Choroid plexus epithelial cell (primary cell): ENCODE data around the gene ZFP92.

Experiments
- DNase-seq: peaks from one replicate; pipeline ENCODE4 v3.0.0-alpha.2; 2010; ENCODE audit warnings: low read depth
- H3K4me3 ChIP-seq: 2 replicates; pipeline ENCODE4 v1.5.1; 2011; ENCODE audit warnings: low read depth, mild to moderate bottlenecking, control low read depth, low read length, moderate library complexity
- TF ChIP-seq, protein P1 (sequence below): conservative IDR thresholded peaks from 2 replicates; pipeline ENCODE4 v1.5.1; 2011; ENCODE audit warnings: low read depth, mild to moderate bottlenecking, control low read depth, inconsistent platforms, low read length, moderate library complexity

ZFP92 gene

DNA sequence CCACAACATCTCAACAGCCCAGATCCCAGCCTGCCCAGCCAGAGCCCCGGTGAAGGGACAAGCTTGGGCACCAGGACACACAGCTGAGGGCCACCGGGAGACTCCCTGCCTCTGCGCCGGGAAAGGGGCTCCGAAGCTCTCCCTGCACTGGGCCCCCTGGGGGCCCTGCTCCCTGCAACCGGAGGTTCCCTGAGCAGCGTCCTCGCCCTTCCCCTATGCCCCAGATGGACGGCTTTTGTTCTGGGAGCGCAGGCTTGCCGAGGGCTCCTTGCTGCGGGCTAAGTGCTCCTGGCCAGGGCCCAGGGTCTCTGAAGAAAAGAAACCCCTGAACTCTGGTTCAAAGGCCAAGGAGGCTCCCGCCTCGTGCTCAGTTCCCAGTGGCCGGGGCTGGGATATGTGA lies 899 bp upstream of the ZFP92 start:
- no peak overlapping the region for H3K4me3 ChIP-seq
- TF ChIP-seq, protein P1, sequence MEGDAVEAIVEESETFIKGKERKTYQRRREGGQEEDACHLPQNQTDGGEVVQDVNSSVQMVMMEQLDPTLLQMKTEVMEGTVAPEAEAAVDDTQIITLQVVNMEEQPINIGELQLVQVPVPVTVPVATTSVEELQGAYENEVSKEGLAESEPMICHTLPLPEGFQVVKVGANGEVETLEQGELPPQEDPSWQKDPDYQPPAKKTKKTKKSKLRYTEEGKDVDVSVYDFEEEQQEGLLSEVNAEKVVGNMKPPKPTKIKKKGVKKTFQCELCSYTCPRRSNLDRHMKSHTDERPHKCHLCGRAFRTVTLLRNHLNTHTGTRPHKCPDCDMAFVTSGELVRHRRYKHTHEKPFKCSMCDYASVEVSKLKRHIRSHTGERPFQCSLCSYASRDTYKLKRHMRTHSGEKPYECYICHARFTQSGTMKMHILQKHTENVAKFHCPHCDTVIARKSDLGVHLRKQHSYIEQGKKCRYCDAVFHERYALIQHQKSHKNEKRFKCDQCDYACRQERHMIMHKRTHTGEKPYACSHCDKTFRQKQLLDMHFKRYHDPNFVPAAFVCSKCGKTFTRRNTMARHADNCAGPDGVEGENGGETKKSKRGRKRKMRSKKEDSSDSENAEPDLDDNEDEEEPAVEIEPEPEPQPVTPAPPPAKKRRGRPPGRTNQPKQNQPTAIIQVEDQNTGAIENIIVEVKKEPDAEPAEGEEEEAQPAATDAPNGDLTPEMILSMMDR = no peak

DNA sequence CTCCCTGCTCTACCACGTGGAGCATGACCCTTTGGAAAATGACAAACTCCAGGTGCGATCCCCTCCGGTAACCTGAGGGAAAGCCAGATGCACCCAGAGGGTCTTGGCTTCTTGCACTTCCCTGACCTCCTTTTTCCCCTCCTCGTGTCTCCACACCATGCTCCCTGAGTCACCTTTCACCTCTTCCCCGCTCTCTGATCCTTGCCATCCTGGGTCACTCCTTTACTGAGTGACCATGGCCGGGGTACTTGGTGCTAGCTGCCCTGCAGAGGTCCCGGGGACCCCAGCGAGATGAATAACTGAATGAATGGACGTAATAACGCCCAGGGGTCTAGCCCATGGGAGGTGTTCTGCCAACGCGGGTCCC lies 401 bp upstream of the ZFP92 start:
- peak overlapping the region; percentile 54 for H3K4me3 ChIP-seq
- no peak for DNase-seq
- TF ChIP-seq, protein P1 = no peak

More for the DNA sequence above, 899 bp upstream of the ZFP92 start:
- no peak for DNase-seq

DNA sequence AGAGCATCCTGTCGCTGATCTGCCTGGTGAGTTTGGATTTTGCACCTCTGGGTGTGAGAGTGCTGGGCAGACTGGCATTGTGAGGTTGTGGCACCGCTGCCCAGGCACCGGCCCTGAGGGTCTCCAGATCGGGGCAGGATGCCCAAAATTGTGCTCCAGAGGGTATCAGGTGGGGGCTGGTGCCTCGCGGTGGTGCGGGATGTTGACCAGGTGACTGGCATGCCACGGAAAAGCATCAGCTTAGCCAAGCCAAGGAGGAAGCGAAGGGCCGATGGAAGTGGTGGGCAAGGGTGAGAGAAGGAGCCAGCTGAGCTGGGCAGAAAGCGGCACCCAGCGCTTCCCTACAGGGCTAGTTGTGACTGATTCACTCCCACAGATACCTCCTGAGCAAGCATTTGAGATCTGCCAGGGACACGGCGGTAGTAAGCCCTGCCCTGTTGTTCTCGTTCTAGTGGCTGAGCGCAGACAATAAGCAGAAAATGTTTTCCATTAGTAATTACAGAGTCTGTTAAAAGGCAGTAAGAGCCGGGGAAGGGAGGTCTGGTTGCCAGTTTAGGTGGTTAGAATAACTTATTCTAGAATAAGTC lies 809 bp downstream of the ZFP92 start:
- TF ChIP-seq, protein P1 = no peak
- DNase-seq = no peak
- H3K4me3 ChIP-seq = peak overlapping the region; percentile 54

DNA sequence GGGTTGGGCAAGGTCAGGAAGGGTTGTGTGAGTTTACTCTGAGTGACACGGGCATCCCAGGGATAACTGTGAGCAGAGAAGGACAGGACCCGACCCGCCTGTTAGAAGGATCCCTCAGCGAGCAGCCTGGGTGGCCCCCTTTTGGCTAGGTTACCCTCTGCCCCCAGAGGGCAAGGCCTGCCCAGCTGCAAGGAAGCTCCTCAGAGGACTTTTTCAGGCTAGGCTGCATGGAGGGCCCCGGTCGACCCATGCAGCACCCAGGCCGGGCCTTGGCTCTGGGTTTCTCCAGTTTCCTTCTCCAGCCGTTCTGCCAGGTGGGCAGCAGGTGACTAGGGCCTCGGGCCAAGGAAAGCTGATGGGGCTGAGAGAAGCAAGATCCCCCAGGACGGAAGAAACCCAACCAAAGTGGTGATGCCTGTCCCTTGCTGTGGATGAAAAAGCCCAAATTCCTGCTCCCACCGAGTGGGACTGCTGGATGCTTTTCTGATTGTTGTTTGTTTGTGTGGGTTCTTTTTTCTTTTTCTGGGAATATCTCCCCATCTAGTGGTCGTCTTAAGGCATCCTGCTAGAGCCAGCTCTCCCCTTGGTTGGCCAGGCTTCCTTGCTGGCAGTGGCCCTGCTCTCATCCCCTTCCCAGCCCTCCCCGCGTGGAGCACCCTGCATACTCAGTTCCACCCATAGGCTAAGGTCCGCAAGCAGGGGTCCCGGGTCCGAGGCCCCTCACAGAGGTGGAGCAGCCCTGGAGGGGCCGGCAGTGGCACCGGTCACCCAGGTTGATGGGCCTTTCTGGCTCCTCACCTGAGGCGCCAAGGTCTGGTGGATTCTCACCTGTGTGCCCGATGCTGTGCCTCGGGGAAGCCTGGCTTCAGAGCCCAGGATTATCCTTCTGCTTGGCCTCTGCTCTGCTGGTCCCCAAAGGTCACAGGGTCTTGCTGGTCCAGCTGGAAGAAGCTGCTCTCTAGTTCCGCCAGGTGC lies 1.8 kb downstream of the ZFP92 start:
- peak; percentile 20 for DNase-seq
- TF ChIP-seq, protein P1 = peak; percentile 33
- no peak overlapping the region for H3K4me3 ChIP-seq

DNA sequence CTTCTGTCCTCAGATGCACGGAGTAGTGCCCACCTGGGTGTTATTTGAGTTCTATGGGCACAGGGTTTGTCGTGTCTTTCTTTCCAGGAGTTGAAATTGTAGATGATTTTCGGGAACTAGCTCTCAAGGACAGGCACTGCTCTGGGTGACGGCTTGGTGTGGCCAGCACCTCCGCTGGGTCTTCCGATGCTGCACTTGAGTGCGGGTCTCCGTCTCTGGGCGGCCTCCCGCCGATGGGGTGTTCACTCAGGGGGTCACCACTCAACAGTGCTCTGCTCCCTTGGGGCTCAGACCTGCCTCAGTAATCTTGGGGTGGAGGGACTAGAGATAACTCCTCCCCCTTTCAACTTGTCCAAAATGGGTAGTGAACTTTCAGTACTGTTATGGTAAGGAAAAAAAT lies 2.5 kb downstream of the ZFP92 start:
- no peak overlapping the region for H3K4me3 ChIP-seq
- no peak for DNase-seq
- TF ChIP-seq, protein P1 = no peak

DNA sequence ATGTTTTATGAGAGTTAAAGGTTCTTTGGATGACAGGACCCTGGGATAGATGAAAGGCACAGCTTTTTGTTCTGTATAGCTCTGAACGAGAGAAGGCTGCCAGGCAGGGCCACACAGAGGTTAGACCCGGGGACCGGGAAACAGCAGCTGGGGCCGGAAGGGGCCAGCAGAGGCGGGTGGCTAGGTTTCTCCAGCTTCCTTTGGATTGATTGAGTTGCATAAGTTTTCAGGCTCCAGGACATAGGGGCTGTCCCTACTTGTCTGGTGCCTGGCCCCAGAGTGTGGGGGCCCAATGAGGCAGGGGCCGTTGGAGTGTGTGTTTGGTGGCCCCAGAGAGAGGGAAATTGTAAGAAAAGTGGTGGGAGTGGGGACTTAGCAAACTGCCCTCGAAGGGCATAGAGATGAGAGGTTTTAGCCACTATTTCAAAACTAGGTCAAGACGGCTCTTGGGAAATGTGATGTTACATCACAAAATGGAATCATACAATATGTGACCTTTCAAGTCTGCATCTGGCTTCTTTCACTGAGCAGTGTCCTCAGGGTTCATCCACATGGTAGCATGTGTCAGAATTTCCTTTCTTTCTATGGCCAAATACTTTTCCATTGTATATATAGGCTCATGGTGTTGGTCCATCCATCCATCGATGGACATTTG lies 3.7 kb downstream of the ZFP92 start:
- peak; percentile 31 for DNase-seq
- TF ChIP-seq, protein P1 = no peak

More for the DNA sequence above, 3.7 kb downstream of the ZFP92 start:
- H3K4me3 ChIP-seq = no peak overlapping the region
